HUES6 (cell line): Measurements from ENCODE around the gene CCNYL1.
"Not testable (repeated sequence)": the region's sequence is repeated elsewhere in the genome, so short reads cannot be mapped to it uniquely, and the experiment has no call there.

Experiments
- H3K27ac ChIP-seq: 2 replicates; pipeline ENCODE4 v1.7.0; 2013; ENCODE audit warnings: low read depth, mild to moderate bottlenecking, low read length, inconsistent platforms
- H3K27me3 ChIP-seq: 2 replicates; pipeline ENCODE4 v1.6.1; 2013; ENCODE audit warnings: low read length; ENCODE audit not compliant: control insufficient read depth, insufficient read depth
- H3K36me3 ChIP-seq: 2 replicates; pipeline ENCODE4 v1.6.1; 2013; ENCODE audit warnings: low read length; ENCODE audit not compliant: control insufficient read depth, insufficient read depth
- H3K4me1 ChIP-seq: 2 replicates; pipeline ENCODE4 v1.6.1; 2013; ENCODE audit warnings: low read length; ENCODE audit not compliant: control insufficient read depth, insufficient read depth
- H3K4me3 ChIP-seq: 2 replicates; pipeline ENCODE4 v1.5.1; 2013; ENCODE audit warnings: low read depth, low read length
- H3K9ac ChIP-seq: one replicate; pipeline ENCODE4 v1.6.1; 2013; ENCODE audit warnings: mild to moderate bottlenecking, low read length
- H3K9me3 ChIP-seq: 2 replicates; pipeline ENCODE4 v1.6.1; 2013; ENCODE audit warnings: low read depth, low read length; ENCODE audit not compliant: control insufficient read depth, insufficient read depth

CCNYL1 gene

GRCh38 chr2:207753688-207754087 lies 42.2 kb downstream of the CCNYL1 start:
- not testable (repeated sequence) for H3K9me3 ChIP-seq, H3K27ac ChIP-seq, H3K4me3 ChIP-seq, H3K27me3 ChIP-seq, H3K4me1 ChIP-seq, H3K9ac ChIP-seq
- peaks cover 54% of the 10 kb centered on the region for H3K36me3 ChIP-seq

- peaks cover 55% of the 10 kb centered on the region for H3K36me3 ChIP-seq
- no peaks in the 10 kb centered on the region for H3K27me3 ChIP-seq
- no peaks in the 10 kb centered on the region for H3K9me3 ChIP-seq
- H3K4me3 ChIP-seq: no peak overlapping the region
- H3K27ac ChIP-seq: no peak overlapping the region
- H3K4me1 ChIP-seq: peaks cover 7% of the 10 kb centered on the region; the same call in 1 of the 2 replicates
- no peak overlapping the region for H3K9ac ChIP-seq
These were observed 43.3 kb downstream of the CCNYL1 start for GRCh38 chr2:207754498-207755383.

DNA sequence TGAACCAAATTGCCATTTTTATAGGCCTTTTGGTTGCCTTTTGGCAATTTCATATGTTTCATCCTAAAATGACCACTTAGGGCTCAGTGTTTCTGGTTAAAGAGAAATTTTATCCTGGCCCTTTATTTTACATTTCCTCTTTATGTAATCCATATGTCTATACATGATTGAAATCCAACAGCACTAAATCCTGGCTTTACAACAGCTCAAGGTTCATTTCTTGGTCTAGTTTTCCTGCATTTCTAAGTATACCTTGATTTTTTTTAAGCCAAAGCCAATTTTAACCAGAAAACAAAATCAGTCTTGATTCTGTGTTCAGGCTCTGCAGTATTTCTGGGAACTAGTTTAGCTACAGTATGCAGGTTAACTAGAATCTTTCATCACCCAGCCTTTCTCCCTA lies 46.6 kb downstream of the CCNYL1 start:
- peaks cover 16% of the 10 kb centered on the region for H3K4me1 ChIP-seq
- H3K9ac ChIP-seq: no peak overlapping the region
- no peak overlapping the region for H3K4me3 ChIP-seq
- H3K9me3 ChIP-seq: no peaks in the 10 kb centered on the region
- no peaks in the 10 kb centered on the region for H3K27me3 ChIP-seq
- H3K36me3 ChIP-seq: peaks cover 67% of the 10 kb centered on the region
- no peak overlapping the region for H3K27ac ChIP-seq

- Histone ChIP-seq H3K36me3 (peaks cover 69% of the 10 kb centered on the region), H3K4me1 (peaks cover 34% of the 10 kb centered on the region), H3K27ac (no peak overlapping the region), H3K9me3 (no peaks in the 10 kb centered on the region), H3K27me3 (no peaks in the 10 kb centered on the region), H3K9ac (no peak overlapping the region), H3K4me3 (no peak overlapping the region)
These were observed 48.5 kb downstream of the CCNYL1 start for GRCh38 chr2:207759890-207760289.

DNA sequence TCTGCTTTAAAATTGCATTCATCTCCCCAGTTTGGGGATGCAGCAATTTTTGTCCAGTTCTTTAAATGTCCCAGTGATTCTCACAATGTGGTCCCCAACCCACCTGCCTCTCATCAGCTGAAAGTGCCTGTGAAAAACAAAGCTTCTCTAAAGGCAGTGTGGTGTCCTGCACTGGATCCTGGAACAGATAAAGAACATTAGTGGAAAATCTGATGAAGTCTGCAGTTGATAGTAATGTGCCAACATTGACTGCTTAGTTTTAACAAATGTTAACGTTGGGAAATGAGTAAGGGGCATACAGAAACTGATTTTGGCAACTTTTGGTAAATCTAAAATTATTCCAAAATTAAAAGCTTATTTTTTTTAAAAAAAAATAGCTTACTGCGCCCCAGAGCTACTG lies 49.0 kb downstream of the CCNYL1 start:
- Histone ChIP-seq H3K4me3 (no peak overlapping the region), H3K4me1 (peaks cover 40% of the 10 kb centered on the region), H3K9me3 (no peaks in the 10 kb centered on the region), H3K9ac (no peak overlapping the region), H3K27ac (no peak overlapping the region), H3K27me3 (no peaks in the 10 kb centered on the region), H3K36me3 (peaks cover 69% of the 10 kb centered on the region)

DNA sequence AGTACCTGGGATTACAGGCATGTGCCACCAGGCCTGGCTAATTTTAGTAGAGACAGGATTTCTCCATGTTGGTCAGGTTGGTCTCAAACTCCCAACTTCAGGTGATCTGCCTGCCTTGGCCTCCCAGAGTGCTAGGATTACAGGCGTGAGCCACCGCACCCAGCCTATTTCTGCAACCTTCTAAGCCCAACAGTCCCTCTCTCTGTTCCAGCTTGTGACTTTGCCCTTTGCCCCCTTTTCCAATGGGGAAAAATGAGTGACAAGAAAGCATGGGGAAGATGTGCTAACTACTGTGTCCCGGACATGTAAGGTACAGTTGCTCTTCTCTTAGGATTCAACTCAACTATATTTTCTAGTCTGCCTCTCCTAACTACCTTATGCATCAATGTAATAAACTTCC lies 50.0 kb downstream of the CCNYL1 start:
- H3K27ac ChIP-seq, H3K4me3 ChIP-seq, H3K9me3 ChIP-seq, H3K9ac ChIP-seq, H3K27me3 ChIP-seq: not testable (repeated sequence)
- Histone ChIP-seq H3K36me3 (peaks cover 64% of the 10 kb centered on the region), H3K4me1 (peaks cover 46% of the 10 kb centered on the region)

DNA sequence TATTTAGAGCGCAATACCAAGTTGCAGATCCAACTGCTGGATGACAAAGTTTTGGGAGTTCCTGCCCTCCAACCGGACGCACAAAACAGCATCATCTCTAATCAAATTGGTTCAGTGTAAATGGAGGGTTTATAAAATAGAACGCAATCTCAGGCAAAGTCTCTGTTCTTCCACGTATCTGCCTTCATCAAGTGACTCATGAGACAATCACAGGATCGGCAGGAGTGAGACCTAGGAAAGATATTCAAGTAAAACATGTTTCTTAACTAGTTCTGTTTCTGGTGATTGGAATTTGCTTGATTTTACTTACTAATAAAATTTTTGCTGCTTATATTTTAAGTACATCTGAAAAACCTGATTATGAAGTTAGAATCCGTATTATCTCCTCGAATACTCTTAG lies 50.7 kb downstream of the CCNYL1 start:
- no peak overlapping the region for H3K4me3 ChIP-seq
- H3K27ac ChIP-seq: no peak overlapping the region
- peaks cover 69% of the 10 kb centered on the region for H3K36me3 ChIP-seq
- H3K9ac ChIP-seq: no peak overlapping the region
- H3K9me3 ChIP-seq: no peaks in the 10 kb centered on the region
- peaks cover 11% of the 10 kb centered on the region; the same call in 1 of the 2 replicates for H3K27me3 ChIP-seq
- H3K4me1 ChIP-seq: peaks cover 53% of the 10 kb centered on the region

DNA sequence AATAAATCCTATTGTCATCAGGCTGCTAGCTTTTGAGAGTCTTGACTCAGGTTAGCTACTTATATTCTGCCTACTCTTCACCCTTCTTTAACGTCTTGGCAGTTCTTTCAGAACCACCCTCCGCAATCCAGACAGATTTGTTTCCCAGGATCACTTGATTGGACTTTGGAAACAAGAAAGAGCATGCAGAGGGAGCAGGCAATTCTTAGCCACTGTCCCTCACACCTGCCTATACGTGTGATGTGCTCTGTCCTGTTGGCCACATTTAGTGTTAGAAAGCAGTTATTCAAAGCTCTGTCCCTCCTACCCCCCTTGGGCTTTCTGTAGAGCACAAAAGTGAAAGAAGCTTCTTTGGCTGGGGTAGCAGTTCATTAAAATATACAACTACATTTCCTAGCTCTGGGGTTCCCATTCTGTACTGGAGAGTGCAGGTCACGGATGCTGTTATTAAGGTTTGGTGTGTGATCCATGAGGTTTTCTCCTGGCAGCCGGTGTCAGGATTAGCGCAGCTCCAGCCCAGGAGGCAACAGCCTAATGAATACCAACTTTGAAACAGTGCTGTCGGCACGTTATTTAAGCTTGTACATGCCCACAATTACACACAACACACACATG lies 52.0 kb downstream of the CCNYL1 start:
- H3K4me1 ChIP-seq: peaks cover 62% of the 10 kb centered on the region
- H3K9ac ChIP-seq: no peak overlapping the region
- peak overlapping the region; percentile 18; the same call in 1 of the 2 replicates for H3K4me3 ChIP-seq
- no peak overlapping the region for H3K27ac ChIP-seq
- peaks cover 24% of the 10 kb centered on the region; the same call in 1 of the 2 replicates for H3K27me3 ChIP-seq
- H3K36me3 ChIP-seq: peaks cover 79% of the 10 kb centered on the region
- H3K9me3 ChIP-seq: no peaks in the 10 kb centered on the region

GRCh38 chr2:207764096-207764630 lies 52.7 kb downstream of the CCNYL1 start:
- Histone ChIP-seq H3K9ac (peak overlapping the region; percentile 5), H3K27ac (0 out of 2 replicates have a peak overlapping the region, but pooled peaks have one; percentile 71), H3K36me3 (peaks cover 75% of the 10 kb centered on the region), H3K4me1 (peaks cover 62% of the 10 kb centered on the region), H3K9me3 (no peaks in the 10 kb centered on the region), H3K4me3 (peak overlapping the region; percentile 56), H3K27me3 (peaks cover 31% of the 10 kb centered on the region; the same call in 1 of the 2 replicates)

- Histone ChIP-seq H3K9ac (peak overlapping the region; percentile 58), H3K27me3 (peaks cover 34% of the 10 kb centered on the region; the same call in 1 of the 2 replicates), H3K4me1 (peaks cover 63% of the 10 kb centered on the region), H3K4me3 (peak overlapping the region; percentile 56), H3K9me3 (no peaks in the 10 kb centered on the region), H3K27ac (peak overlapping the region; percentile 71; the same call in 1 of the 2 replicates), H3K36me3 (peaks cover 66% of the 10 kb centered on the region)
These were observed 54.1 kb downstream of the CCNYL1 start for GRCh38 chr2:207765547-207765946.
